OCI-LY7 (cell line): Measurements from ENCODE around the gene PGGHG. TPM values are rescaled to one million over a fixed set of nuclear protein-coding genes. Genes with fewer than 3 reads are reported as not detected.
A peak's percentile ranks its signal among the peaks of the same experiment; 100 is the strongest.

ENCODE experiments used
- Bru-seq: library from RNA; stranded (reverse); fragments of 400-500 nt; gene quantifications from one replicate; lab custom pipeline; 2021; lab: Mats Ljungman, UMichigan
- BruChase-seq, 2 experiments: library from RNA; stranded (reverse); fragments of 400-500 nt; gene quantifications; one replicate each; lab custom pipeline; 2021; lab: Mats Ljungman, UMichigan
- BruUV-seq: library from RNA; stranded (reverse); fragments of 400-500 nt; replicated peaks from 2 replicates; lab custom pipeline; 2021; lab: Mats Ljungman, UMichigan
- CTCF ChIA-PET: fragments of 300-600 bp; sonication (Branson Sonifier 250); formaldehyde crosslinking; loops from one replicate; lab custom pipeline; 2022; ENCODE audit warnings: antibody characterized with exemption; ENCODE audit not compliant: unreplicated experiment; lab: Charles Lee
- POLR2A ChIA-PET: fragments of 300-600 bp; sonication (Branson Sonifier 250); formaldehyde crosslinking; loops from one replicate; lab custom pipeline; 2022; ENCODE audit warnings: antibody characterized with exemption; lab: Charles Lee
- DNase-seq: peaks from one replicate; pipeline ENCODE4 v3.0.0-alpha.2; 2015; ENCODE audit warnings: low spot score
- H2AFZ ChIP-seq: fragments of 200-600 bp; sonication (generic), shearing (Covaris generic); 2 replicates; pipeline ENCODE4 v1.6.1; 2014; ENCODE audit warnings: mild to moderate bottlenecking, antibody characterized with exemption, low read length, moderate library complexity
- H3K27ac ChIP-seq: fragments of 200-600 bp; sonication (generic); 2 replicates; pipeline ENCODE4 v1.5.1; 2014; ENCODE audit warnings: mixed run types, low read depth, mild to moderate bottlenecking, moderate library complexity, low read length, inconsistent platforms; ENCODE audit not compliant: poor library complexity, severe bottlenecking
- H3K36me3 ChIP-seq: fragments of 200-600 bp; sonication (generic); 2 replicates; pipeline ENCODE4 v1.6.1; 2014; ENCODE audit warnings: mild to moderate bottlenecking, antibody characterized with exemption, low read length, moderate library complexity, mixed read lengths; ENCODE audit not compliant: insufficient read depth
- H3K4me1 ChIP-seq: fragments of 200-600 bp; sonication (generic); 2 replicates; pipeline ENCODE4 v1.5.1; 2014; ENCODE audit warnings: mild to moderate bottlenecking, low read length; ENCODE audit not compliant: insufficient read depth, poor library complexity, severe bottlenecking
- H3K4me2 ChIP-seq: fragments of 200-600 bp; sonication (generic); 2 replicates; pipeline ENCODE4 v1.6.1; 2014; ENCODE audit warnings: mild to moderate bottlenecking, low read length
- H3K4me3 ChIP-seq: fragments of 200-600 bp; sonication (generic); 2 replicates; pipeline ENCODE4 v1.5.1; 2014; ENCODE audit warnings: mild to moderate bottlenecking, low read depth, low read length; ENCODE audit not compliant: poor library complexity, severe bottlenecking
- H3K79me2 ChIP-seq: fragments of 200-600 bp; sonication (generic); 2 replicates; pipeline ENCODE4 v1.6.1; 2016; ENCODE audit warnings: low read depth, mild to moderate bottlenecking, low read length, moderate library complexity, mixed read lengths; ENCODE audit not compliant: insufficient read depth
- H3K9me2 ChIP-seq: fragments of 200-600 bp; sonication (generic); 2 replicates; pipeline ENCODE4 v1.6.1; 2016; ENCODE audit warnings: mild to moderate bottlenecking, low read length, mixed read lengths; ENCODE audit not compliant: insufficient read depth
- H3K9me3 ChIP-seq: fragments of 200-600 bp; sonication (generic); 2 replicates; pipeline ENCODE4 v1.6.1; 2014; ENCODE audit warnings: mild to moderate bottlenecking, mixed run types, low read length, mixed read lengths
- H4K20me1 ChIP-seq: fragments of 200-600 bp; sonication (generic); 2 replicates; pipeline ENCODE4 v1.6.1; 2014; ENCODE audit warnings: mild to moderate bottlenecking, antibody characterized with exemption, low read length, moderate library complexity, mixed read lengths; ENCODE audit not compliant: insufficient read depth
- EZH2phosphoT487 ChIP-seq: fragments of 200-600 bp; sonication (generic); IDR thresholded peaks from 2 replicates; pipeline ENCODE4 v1.6.1; 2018; ENCODE audit warnings: low read depth, borderline replicate concordance, mild to moderate bottlenecking, mixed run types, antibody characterized with exemption, low read length, moderate library complexity, mixed read lengths
- intact Hi-C: fragments of 100-400 bp; cut with micrococcal nuclease; formaldehyde crosslinking; loops from one replicate; pipeline ENCODE4 v1.10.0; 2022; ENCODE audit not compliant: unreplicated experiment
- long read RNA-seq: library from polyadenylated mRNA; stranded (forward); transcript quantifications from one replicate; pipeline ENCODE4 v2.0.0, GENCODE V29; 2022
- total RNA-seq, 2 experiments: library from RNA; depleted of rRNA in 1 of 2; stranded (reverse); fragments of >200 nt in 1 of 2; shearing (Covaris generic) in 1 of 2; gene quantifications; 2 replicates each; pipeline ENCODE4 v1.2.3, GENCODE V29; 2014 to 2022
- TF ChIP-seq, protein P1 (sequence below): fragments of 200-600 bp; sonication (generic); conservative IDR thresholded peaks from 2 replicates; pipeline ENCODE4 v1.5.1; 2014; ENCODE audit warnings: mild to moderate bottlenecking, antibody characterized with exemption, low read length, moderate library complexity, mixed read lengths

The PGGHG gene
- total RNA-seq (2014; rRNA removed; shearing (Covaris generic)) = 6.3 and 7.0 TPM in 2 replicates
- total RNA-seq (2022) = 0.93 and 1.2 TPM in 2 replicates
- not detected for Bru-seq, nascent RNA
- BruChase-seq, experiment 1, labeled RNA remaining after a 6-hour chase = percentile 11 among the genes with signal in this experiment
- not detected for BruChase-seq, experiment 2, labeled RNA remaining after a 2-hour chase
- long read RNA-seq = 0 reads

DNA sequence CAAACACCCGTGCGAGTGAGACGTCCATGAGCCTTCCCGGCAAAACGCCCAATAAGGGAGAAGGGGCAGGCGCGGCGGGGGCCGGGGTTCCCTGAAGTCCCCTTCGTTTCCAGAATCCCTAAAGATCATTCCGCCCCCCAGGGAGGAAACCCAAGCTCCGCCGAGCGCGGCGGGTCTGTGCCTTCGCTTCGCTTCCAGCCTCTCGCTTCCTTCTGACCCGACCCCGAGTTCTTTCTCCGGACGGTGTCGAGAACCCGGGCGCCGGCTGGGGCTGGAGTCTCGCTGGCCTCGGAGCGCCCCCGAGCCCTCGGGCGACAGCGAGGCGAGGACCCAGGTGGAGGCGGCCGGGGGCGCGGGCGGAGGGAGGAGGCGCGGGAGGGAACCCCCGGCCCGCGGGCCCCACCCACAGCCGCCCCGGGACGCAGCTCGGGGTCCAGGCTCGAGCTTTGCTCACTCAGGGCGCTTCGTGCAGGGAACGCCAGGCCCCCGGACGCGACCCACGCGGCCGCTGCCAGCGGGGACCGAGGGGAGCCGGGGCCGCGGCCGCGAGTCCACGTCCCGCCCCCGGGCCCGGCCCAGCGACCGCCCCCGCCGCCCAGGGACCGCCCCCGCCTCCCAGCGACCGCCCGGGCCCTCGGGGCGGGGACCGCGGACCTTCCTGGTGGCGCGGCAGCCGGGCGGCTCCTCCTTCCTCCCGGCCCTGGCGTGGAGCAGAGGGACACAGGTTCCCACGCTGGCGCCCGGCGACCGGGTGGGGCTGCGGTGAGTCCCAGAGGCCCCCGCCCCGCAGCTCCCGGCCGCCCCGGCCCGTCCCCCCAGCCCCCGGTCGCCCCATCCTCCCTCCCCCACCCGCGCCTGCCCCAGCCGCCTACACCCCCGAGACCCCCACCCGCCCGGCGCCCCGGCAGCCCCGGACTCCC, at the start of gene PGGHG:
Gene PGGHG, plus strand, starts transcription at position 649 of the 920 bp plus-strand sequence. CDS start 691 bp downstream, outside the sequence.
- TF ChIP-seq, protein P1, sequence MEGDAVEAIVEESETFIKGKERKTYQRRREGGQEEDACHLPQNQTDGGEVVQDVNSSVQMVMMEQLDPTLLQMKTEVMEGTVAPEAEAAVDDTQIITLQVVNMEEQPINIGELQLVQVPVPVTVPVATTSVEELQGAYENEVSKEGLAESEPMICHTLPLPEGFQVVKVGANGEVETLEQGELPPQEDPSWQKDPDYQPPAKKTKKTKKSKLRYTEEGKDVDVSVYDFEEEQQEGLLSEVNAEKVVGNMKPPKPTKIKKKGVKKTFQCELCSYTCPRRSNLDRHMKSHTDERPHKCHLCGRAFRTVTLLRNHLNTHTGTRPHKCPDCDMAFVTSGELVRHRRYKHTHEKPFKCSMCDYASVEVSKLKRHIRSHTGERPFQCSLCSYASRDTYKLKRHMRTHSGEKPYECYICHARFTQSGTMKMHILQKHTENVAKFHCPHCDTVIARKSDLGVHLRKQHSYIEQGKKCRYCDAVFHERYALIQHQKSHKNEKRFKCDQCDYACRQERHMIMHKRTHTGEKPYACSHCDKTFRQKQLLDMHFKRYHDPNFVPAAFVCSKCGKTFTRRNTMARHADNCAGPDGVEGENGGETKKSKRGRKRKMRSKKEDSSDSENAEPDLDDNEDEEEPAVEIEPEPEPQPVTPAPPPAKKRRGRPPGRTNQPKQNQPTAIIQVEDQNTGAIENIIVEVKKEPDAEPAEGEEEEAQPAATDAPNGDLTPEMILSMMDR = no peak
- peak; percentile 89; the same call in 1 of the 2 replicates for TF ChIP-seq EZH2phosphoT487
- H3K4me2 ChIP-seq = peak within 1 kb of the TSS; percentile 34; the same call in 1 of the 2 replicates
- no peak within 1 kb of the TSS for H2AFZ ChIP-seq
- DNase-seq = no peak
- H3K4me1 ChIP-seq = no peaks in the 10 kb centered on the region
- POLR2A ChIA-PET = no interaction called here
- no peaks in the 10 kb centered on the region for H4K20me1 ChIP-seq
- no peaks in the 10 kb centered on the region for H3K79me2 ChIP-seq
- peak within 1 kb of the TSS; percentile 6 for H3K4me3 ChIP-seq
- CTCF ChIA-PET = no interaction called here
- no peaks in the 10 kb centered on the region for H3K36me3 ChIP-seq
- BruUV-seq = no TSS peak
- H3K9me2 ChIP-seq = no peaks in the 10 kb centered on the region
- H3K9me3 ChIP-seq = no peaks in the 10 kb centered on the region
- intact Hi-C loops = no loop called here
- H3K27ac ChIP-seq = no peak within 1 kb of the TSS

- POLR2A ChIA-PET = no interaction called here
- Histone ChIP-seq H3K4me1 (peaks cover 17% of the 10 kb centered on the region), H3K9me3 (no peaks in the 10 kb centered on the region), H3K36me3 (peaks cover 62% of the 10 kb centered on the region), H3K9me2 (no peaks in the 10 kb centered on the region), H4K20me1 (peaks cover 10% of the 10 kb centered on the region; the same call in 1 of the 2 replicates), H3K4me2 (no peak overlapping the region), H3K79me2 (peaks cover 32% of the 10 kb centered on the region), H2AFZ (no peak overlapping the region), H3K4me3 (no peak overlapping the region), H3K27ac (no peak overlapping the region)
- no TSS peak for BruUV-seq
- TF ChIP-seq, protein P1 = no peak
- no peak for TF ChIP-seq EZH2phosphoT487
- intact Hi-C loops = no loop called here
- no peak for DNase-seq
- CTCF ChIA-PET = no interaction called here
These were observed 48.6 kb upstream of the PGGHG start for GRCh38 chr11:240315-240714.
